Fibroblast of skin of back (primary cell): ENCODE data around the gene CASZ1.

Source experiments
- DNase-seq: peaks from one replicate; pipeline ENCODE4 v3.0.0-alpha.2; 2013

CASZ1 gene

DNA sequence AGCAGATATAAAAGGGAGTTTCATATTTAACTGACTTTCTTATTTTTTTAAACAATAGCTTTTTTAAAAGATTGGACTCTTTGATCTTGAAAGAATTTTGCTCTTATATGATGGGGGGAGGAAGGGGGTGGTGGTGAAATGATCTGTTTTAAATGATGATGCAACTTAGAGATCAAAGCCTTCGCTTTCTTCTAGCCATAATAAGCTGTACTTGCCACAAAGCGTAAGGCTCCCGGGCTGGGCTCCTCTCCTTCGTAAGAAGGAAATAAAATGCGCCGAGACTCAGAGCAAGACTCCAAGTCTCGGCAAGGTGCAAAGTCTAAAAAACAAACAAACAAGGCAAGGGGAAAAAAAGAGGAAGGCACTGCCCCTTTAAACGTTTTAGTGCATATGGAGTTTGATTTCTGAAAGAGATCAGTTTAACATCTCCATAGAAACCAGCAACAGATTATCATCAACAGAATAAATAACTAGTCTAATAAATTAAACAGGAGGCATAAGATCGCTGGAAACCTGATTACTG is 3.3 kb downstream of the CASZ1 start:
- DNase-seq, result no peak

GRCh38 chr1:10791105-10791951 is 5.1 kb downstream of the CASZ1 start:
- DNase-seq, result no peak

DNA sequence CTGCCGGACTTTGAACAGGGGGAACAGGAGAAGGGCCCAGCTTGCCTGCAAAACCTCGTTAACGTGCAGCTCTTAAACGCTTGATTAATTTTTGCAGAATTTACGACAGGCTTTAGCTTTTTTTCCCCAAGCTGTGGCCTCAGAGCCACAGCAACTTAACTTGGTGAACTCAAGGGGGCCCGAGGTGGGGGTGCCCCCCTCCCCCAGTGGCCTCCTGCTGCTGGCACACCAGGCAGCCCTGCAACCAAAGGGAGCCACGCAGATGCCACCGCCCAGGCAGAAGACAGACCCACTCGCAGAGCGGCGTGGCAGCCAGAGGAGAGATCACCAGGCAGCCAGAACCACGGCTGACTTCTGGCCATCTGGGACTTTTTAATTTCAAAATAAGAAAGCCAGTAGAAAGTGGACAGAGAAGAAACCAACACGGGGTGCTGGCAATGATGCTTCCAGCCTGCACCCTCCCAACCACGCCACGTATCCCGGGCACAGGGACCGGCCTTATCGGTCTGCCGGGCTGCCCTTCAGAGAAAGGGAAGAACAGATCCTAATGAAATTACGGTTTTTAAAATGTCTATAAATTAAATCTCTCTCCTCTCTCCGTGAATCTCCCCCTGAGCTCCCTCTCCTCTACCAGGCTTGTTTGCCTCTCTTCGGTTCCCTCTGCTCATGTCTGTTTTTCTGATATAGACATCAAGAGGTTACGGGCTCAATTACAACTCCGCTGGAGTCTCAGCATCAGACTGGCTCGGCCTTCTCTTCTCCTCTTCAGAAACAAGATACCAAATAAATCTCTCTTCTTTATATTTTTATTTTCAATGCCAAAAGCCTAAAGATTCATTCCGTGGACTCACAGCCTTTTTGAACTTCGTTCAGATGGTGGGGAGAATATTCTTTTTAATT is 6.4 kb downstream of the CASZ1 start:
- DNase-seq, result no peak

DNA sequence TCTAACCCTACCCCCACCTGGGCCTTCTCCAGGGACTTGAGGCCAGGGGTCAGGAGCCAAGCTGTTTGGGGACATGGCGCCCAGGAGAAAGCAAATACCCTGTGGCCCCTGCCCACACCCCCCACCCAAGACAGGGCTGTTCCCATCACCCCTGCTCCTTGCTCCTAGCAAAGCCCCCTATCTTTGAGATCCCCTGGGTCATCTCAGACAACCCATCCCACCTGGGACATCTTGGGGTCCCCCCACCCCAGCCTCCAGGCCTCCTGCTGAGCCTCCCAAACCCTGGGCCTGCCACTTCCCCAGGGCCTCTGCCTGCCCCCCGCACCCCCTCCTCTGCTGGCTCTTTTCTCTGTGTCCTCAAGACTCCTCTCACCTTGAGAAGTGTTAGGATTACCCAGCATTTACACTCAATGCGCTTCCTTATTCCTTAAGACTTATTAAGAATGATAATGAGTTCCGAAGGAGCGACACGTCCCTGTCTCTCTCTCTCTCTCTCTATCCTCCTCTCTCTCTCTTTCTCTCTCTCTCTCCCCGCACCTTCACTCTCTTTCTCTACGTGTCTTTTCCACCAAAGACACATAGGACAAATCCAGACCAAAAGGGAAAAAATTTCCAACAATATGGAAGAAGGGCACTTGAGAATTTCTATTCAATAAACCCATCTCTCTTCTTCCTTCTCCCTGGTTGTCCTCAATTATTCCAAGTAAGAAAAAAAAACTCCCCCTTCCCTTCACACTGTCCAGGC is 7.2 kb downstream of the CASZ1 start:
- no peak for DNase-seq

DNA sequence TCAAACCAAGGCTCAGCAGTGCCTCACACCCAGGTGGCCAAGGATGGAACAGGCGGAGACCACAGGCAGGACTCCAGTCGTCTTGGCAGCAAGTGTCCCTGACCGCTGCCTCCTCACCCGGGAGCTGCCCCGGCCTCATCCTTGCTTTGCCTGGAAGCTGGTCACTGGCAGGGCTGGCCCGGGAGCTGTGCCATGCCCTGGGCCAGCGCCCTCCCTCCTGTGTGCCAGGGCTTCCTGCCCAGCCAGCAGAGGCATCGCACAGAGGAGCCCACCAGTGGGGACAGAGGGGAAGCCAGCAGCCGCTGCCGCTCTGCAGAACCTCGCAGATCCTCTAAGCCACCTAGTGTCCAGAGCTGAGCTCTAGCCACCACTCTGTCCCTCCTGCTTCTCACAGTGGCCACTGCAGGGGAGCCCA is 7.8 kb downstream of the CASZ1 start:
- no peak for DNase-seq

- DNase-seq, result no peak
Observed at GRCh38 chr1:10787286-10787685, 9.2 kb downstream of the CASZ1 start.

- no peak for DNase-seq
Observed at GRCh38 chr1:10785728-10786638, 10.5 kb downstream of the CASZ1 start.

GRCh38 chr1:10784998-10785727 is 11.3 kb downstream of the CASZ1 start:
- DNase-seq, result no peak

GRCh38 chr1:10782491-10783244 is 13.8 kb downstream of the CASZ1 start:
- no peak for DNase-seq

DNA sequence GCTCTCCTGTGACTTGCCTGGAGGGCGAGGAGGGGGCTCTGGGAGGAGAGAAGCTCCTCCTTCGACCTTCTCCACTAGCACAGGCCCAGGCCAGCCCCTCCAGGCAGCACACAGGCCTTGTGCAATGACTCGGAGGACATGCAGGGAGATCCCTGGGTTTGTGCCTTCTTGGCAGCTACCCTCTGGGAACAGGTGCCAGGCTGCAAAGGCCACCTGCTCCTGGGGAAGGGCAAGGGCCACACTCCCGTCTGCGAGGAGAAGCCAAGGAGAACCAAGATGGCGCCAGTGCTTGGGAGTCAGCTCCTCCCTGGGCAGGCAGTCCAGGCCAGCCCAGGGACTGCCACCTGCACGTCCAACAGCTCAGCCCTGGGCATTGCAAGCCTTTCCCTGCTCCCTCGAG is 15.3 kb downstream of the CASZ1 start:
- DNase-seq, result no peak

DNA sequence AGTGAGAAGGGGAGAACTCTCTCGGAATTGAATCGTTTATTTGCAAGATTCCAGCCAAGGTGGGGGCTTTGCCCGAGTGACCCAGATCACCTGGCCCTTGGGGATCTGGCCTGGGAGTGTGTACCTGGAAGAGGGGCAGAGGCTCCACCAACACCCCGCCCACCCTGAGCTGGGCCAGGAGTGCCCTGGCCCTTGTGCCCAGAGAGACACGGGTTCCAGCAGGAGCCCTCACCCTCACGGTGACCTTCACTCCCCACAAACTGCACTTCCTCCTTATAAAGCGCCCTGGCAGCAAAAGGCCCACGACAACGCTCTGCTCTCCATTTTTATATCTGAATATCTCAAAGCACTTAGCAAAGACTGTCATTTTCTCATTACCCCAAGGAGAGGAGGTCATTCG is 16.6 kb downstream of the CASZ1 start:
- DNase-seq, result no peak

DNA sequence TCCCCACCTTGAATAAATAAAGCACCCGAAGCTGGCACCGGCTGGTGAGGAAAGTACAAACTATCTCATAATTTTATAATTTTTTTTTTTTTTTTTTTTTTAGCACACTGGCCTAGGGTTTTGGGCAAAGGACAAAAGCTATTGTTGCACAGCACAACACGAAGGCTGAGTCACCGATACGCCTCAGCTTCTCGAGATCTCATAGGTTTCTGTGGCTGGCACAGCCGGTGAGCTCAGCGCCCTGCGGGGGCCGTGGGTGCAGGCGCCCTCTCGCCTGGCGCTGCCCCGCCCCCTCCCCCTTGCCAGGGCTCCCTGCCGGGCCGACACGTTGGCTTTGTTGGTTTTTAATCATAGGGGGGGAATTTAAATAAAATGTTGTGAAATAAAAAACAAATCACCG is 17.2 kb downstream of the CASZ1 start:
- DNase-seq, result no peak

DNA sequence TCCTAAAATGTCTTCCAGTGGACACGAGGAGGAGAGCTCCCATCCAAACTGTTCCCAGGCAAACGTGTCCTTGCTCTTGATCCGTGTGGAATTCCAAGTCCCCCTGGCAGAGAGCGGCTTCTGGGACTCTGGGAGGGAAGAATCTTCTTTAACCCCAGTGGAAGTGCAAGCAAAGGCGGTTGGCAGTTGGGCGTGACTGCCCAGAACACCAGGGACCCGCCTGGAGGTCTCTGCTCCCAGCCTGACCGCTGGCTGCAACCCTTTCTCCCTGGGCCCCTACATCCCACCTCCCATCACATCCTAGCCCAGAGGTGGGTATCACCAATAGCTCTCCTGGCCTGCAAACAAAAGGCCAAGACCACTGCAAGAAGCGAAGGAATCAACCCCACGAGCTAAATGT is 17.8 kb downstream of the CASZ1 start:
- no peak for DNase-seq

DNA sequence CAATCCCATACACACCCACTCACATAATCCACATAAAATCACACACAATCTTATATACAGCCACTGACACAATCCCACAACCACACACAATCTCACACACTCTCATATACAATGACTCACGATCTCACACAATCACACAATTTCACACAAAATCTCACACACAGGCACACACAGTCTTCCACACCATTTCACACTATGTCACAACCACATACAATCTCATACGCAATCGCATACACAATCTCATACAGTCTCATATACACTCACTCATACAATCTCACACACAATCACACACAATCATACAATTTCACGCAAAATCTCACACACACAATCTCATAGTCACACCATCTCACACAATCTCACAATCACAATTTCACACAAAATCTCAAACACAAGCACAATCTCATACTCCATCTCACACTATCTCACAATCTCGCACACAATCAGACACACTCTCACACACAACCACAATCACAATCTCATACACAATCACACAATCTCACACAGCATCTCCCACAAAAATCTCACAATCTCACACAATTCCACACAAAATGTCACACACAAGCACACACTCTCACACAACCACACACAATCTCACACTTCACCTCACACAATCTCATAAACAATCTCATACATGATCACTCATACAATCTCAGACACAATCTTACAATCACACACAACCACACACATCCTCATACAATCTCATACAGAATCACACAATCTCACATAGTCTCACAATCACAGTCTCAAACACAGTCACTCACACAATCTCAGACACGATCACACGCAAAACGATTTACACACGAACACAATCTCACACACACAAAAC is 18.5 kb downstream of the CASZ1 start:
- DNase-seq, result no peak

DNA sequence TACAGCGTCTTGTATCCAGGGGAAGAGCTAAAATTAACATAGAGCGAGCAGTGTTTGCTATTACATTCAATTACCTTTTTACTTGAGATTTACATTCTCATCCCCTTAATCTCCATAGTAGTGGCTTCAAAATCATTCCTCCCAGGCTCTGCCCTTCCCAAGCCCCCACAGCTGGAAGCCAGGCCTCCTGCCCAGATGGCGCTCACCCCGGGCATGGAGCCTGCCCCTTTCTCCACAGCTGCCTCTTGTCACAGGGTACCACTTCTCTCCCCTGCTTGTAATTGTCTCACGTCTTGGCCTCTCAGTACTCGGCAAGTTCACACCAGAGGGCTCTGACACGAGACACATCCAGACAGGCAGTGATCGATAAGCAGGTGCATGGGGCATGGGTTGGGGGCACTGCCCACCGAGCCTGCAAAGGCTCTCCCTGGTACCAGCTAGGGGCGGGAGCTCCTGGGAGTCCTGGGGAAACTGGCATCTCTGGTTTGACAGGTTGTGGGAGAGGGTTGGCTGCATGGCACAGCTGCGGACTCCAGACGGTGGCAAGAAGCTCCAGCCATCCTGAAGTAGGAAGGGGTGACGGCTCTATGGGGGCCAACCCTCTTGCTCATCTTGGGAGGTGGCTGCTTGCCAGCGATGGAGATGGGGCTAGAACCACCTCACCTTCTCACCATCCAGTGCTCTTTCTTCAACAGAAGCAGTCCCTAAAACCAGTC is 20.1 kb downstream of the CASZ1 start:
- no peak for DNase-seq

GRCh38 chr1:10775763-10776162 is 20.7 kb downstream of the CASZ1 start:
- no peak for DNase-seq

GRCh38 chr1:10774615-10775310 is 21.7 kb downstream of the CASZ1 start:
- no peak for DNase-seq
